ENCODE measurements around the gene SMPDL3B. TPM values are rescaled to one million over a fixed set of nuclear protein-coding genes. Genes with fewer than 3 reads are reported as not detected.

The SMPDL3B gene
- polyA plus RNA-seq, 1 donor from 2014 or later = not detected

- TF ChIP-seq RAD21 (conservative IDR thresholded peaks at IDR 0.05) (no peak), POLR2AphosphoS5 (IDR thresholded peaks at IDR 0.05) (no peak), EZH2 (IDR thresholded peaks at IDR 0.05; ENCODE audit: borderline replicate concordance, insufficient read depth, low read length, poor library complexity, severe bottlenecking) (no peak), TAF1 (IDR thresholded peaks at IDR 0.05; ENCODE audit: low read depth) (no peak), EP300 (conservative IDR thresholded peaks at IDR 0.05; ENCODE audit: poor library complexity, severe bottlenecking) (no peak), MXI1 (conservative IDR thresholded peaks at IDR 0.05; ENCODE audit: poor library complexity, severe bottlenecking) (no peak), SMC3 (conservative IDR thresholded peaks at IDR 0.05; ENCODE audit: poor library complexity) (no peak), REST (IDR thresholded peaks at IDR 0.05; ENCODE audit: borderline replicate concordance) (no peak), CTCF (IDR thresholded peaks at IDR 0.05; ENCODE audit: poor library complexity, severe bottlenecking) (no peak)
- Histone ChIP-seq H3K9me3 (ENCODE audit: low read length) (no peaks in the 10 kb centered on the region), H2AFZ (ENCODE audit: low read depth, low read length) (no peak overlapping the region), H3K36me3 (ENCODE audit: insufficient read depth, low read length) (no peaks in the 10 kb centered on the region), H4K20me1 (ENCODE audit: insufficient read depth) (no peaks in the 10 kb centered on the region), H3K27ac (ENCODE audit: low read length) (no peak overlapping the region), H3K9ac (ENCODE audit: low read length) (no peak overlapping the region), H3F3A (ENCODE audit: insufficient read depth, low read length, poor library complexity, severe bottlenecking) (no peaks in the 10 kb centered on the region), H3K27me3 (ENCODE audit: insufficient read depth, low read depth, low read length) (no peaks in the 10 kb centered on the region), H3K4me3 (ENCODE audit: low read length) (no peak overlapping the region), H3K9me2 (ENCODE audit: insufficient read depth, low read length) (no peaks in the 10 kb centered on the region), H3K4me2 (ENCODE audit: low read length) (no peak overlapping the region), H3K79me2 (replicated peaks; ENCODE audit: insufficient read depth, low read length) (no peaks in the 10 kb centered on the region)
Measured at GRCh38 chr1:27973771-27974416, 39.1 kb downstream of the SMPDL3B start.

GRCh38 chr1:27974417-27974781 lies 39.6 kb downstream of the SMPDL3B start:
- Histone ChIP-seq H3K9me2 (ENCODE audit: insufficient read depth, low read length) (no peaks in the 10 kb centered on the region), H3K4me3 (ENCODE audit: low read length) (no peak overlapping the region), H3K27ac (ENCODE audit: low read length) (no peak overlapping the region), H3K4me2 (ENCODE audit: low read length) (no peak overlapping the region), H3K36me3 (ENCODE audit: insufficient read depth, low read length) (no peaks in the 10 kb centered on the region), H2AFZ (ENCODE audit: low read depth, low read length) (no peak overlapping the region), H4K20me1 (ENCODE audit: insufficient read depth) (no peaks in the 10 kb centered on the region), H3F3A (ENCODE audit: insufficient read depth, low read length, poor library complexity, severe bottlenecking) (no peaks in the 10 kb centered on the region), H3K9me3 (ENCODE audit: low read length) (no peaks in the 10 kb centered on the region), H3K79me2 (replicated peaks; ENCODE audit: insufficient read depth, low read length) (no peaks in the 10 kb centered on the region), H3K9ac (ENCODE audit: low read length) (no peak overlapping the region), H3K27me3 (ENCODE audit: insufficient read depth, low read depth, low read length) (no peaks in the 10 kb centered on the region)
- TF ChIP-seq EZH2 (IDR thresholded peaks at IDR 0.05; ENCODE audit: borderline replicate concordance, insufficient read depth, low read length, poor library complexity, severe bottlenecking) (no peak), EP300 (conservative IDR thresholded peaks at IDR 0.05; ENCODE audit: poor library complexity, severe bottlenecking) (no peak), SMC3 (conservative IDR thresholded peaks at IDR 0.05; ENCODE audit: poor library complexity) (no peak), POLR2AphosphoS5 (IDR thresholded peaks at IDR 0.05) (no peak)

Measured in neural cell (in vitro differentiated cells).